ENCODE data around the gene KRTAP21-1.
"Not testable (repeated sequence)": the region's sequence is repeated elsewhere in the genome, so short reads cannot be mapped to it uniquely, and the experiment has no call there.

Gene KRTAP21-1

DNA sequence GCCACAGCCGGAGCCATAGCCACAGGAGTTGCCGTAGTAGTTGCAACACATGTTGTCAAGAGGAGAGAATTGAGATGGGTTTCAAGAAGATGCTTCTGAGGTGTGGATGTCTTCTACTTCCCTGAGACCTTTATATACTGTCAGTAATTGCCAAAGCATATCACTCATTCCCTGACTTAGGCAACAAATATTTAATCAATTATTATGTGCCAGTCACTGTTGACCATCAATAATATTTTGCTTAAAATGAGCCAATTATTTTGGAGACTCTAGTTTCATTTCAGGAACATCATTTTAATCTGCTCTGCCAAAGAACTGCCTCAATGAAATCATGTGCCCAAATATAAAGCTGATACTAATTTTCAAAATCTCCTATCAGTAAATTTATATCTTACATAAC lies at the start of gene KRTAP21-1:
Gene KRTAP21-1 (minus strand): TSS at position 101 of the 400 bp plus-strand sequence. CDS start 50 bp downstream, at position 51.
- DNase-seq (ENCODE audit: low read depth, low spot score); H3K27me3 ChIP-seq (ENCODE audit: insufficient read depth, insufficient read length); H3K9me3 ChIP-seq (ENCODE audit: insufficient read depth, low read length); H3K36me3 ChIP-seq (ENCODE audit: insufficient read depth, insufficient read length, low read length); H3K4me1 ChIP-seq (ENCODE audit: insufficient read depth, insufficient read length); H3K4me3 ChIP-seq (ENCODE audit: insufficient read length, low read depth); H3K9ac ChIP-seq (ENCODE audit: insufficient read length, low read depth): not testable (repeated sequence)

DNA sequence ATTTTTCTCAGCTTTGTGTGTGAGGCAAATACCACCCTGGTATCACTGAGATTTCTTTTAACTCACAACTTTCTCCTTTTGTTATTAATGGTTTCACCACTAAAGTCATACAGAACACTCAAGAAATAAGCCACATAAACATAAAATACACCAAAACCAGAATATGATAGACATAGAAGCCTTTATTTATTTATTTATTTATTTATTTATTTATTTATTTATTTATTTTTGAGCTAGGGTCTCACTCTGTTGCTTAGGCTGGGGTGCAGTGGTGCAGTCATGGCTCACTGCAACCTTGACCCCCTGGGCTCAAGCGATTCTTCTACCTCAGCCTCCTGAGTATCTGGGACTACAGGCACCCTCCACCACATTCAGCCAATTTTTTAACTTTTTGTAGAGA lies 45.4 kb upstream of the KRTAP21-1 start:
- no peak overlapping the region for H3K9ac ChIP-seq (ENCODE audit: insufficient read length, low read depth)
- no peaks in the 10 kb centered on the region for H3K36me3 ChIP-seq (ENCODE audit: insufficient read depth, insufficient read length, low read length)
- H3K4me1 ChIP-seq (ENCODE audit: insufficient read depth, insufficient read length) = no peaks in the 10 kb centered on the region
- no peak for DNase-seq (ENCODE audit: low read depth, low spot score)
- H3K27me3 ChIP-seq (ENCODE audit: insufficient read depth, insufficient read length) = no peaks in the 10 kb centered on the region
- no peak for TF ChIP-seq SUZ12 (IDR thresholded peaks at IDR 0.05; ENCODE audit: extremely low read depth, insufficient read depth, insufficient read length)
- H3K4me3 ChIP-seq (ENCODE audit: insufficient read length, low read depth) = no peak overlapping the region
- H3K9me3 ChIP-seq (ENCODE audit: insufficient read depth, low read length) = no peaks in the 10 kb centered on the region

GRCh38 chr21:30793581-30794314 lies 38.5 kb upstream of the KRTAP21-1 start:
- H3K4me3 ChIP-seq (ENCODE audit: insufficient read length, low read depth) = no peak overlapping the region
- no peak for TF ChIP-seq ZNF274 (IDR thresholded peaks at IDR 0.05; ENCODE audit: low read depth, low read length)
- no peak for TF ChIP-seq SUZ12 (IDR thresholded peaks at IDR 0.05; ENCODE audit: extremely low read depth, insufficient read depth, insufficient read length)
- no peaks in the 10 kb centered on the region for H3K4me1 ChIP-seq (ENCODE audit: insufficient read depth, insufficient read length)
- H3K27me3 ChIP-seq (ENCODE audit: insufficient read depth, insufficient read length) = no peaks in the 10 kb centered on the region
- DNase-seq (ENCODE audit: low read depth, low spot score) = no peak
- H3K36me3 ChIP-seq (ENCODE audit: insufficient read depth, insufficient read length, low read length) = no peaks in the 10 kb centered on the region
- H3K9me3 ChIP-seq (ENCODE audit: insufficient read depth, low read length) = no peaks in the 10 kb centered on the region
- no peak overlapping the region for H3K9ac ChIP-seq (ENCODE audit: insufficient read length, low read depth)

DNA sequence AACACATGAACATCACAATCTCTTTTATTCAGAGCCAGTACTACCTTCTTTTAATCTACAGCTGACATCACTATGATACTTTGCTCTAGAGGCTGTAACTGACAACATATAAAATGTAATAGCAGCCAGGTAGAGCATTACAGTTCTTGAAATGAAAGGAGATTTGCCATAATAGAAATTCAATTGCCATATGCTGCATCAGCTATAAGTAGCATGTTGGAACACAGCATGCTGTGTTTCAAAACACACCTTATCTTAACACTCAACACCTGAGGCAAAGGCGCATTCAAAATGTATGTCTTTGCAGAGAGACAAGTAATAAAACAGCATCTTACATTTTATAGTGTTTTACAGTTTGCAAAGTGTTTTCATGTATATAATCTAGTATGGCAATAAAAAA lies 24.0 kb upstream of the KRTAP21-1 start:
- H3K4me3 ChIP-seq (ENCODE audit: insufficient read length, low read depth) = no peak overlapping the region
- DNase-seq (ENCODE audit: low read depth, low spot score) = no peak
- H3K9ac ChIP-seq (ENCODE audit: insufficient read length, low read depth) = no peak overlapping the region
- no peaks in the 10 kb centered on the region for H3K9me3 ChIP-seq (ENCODE audit: insufficient read depth, low read length)
- no peaks in the 10 kb centered on the region for H3K27me3 ChIP-seq (ENCODE audit: insufficient read depth, insufficient read length)
- H3K36me3 ChIP-seq (ENCODE audit: insufficient read depth, insufficient read length, low read length) = no peaks in the 10 kb centered on the region
- TF ChIP-seq YY1 (IDR thresholded peaks at IDR 0.05; ENCODE audit: insufficient read depth, insufficient read length) = no peak
- no peak for TF ChIP-seq ZNF274 (IDR thresholded peaks at IDR 0.05; ENCODE audit: low read depth, low read length)
- no peak for TF ChIP-seq SUZ12 (IDR thresholded peaks at IDR 0.05; ENCODE audit: extremely low read depth, insufficient read depth, insufficient read length)
- no peaks in the 10 kb centered on the region for H3K4me1 ChIP-seq (ENCODE audit: insufficient read depth, insufficient read length)

GRCh38 chr21:30769724-30770431 lies 14.7 kb upstream of the KRTAP21-1 start:
- H3K4me1 ChIP-seq (ENCODE audit: insufficient read depth, insufficient read length) = no peaks in the 10 kb centered on the region
- no peak for DNase-seq (ENCODE audit: low read depth, low spot score)
- H3K27me3 ChIP-seq (ENCODE audit: insufficient read depth, insufficient read length) = no peaks in the 10 kb centered on the region
- no peak overlapping the region for H3K9ac ChIP-seq (ENCODE audit: insufficient read length, low read depth)
- H3K4me3 ChIP-seq (ENCODE audit: insufficient read length, low read depth) = no peak overlapping the region
- no peaks in the 10 kb centered on the region for H3K36me3 ChIP-seq (ENCODE audit: insufficient read depth, insufficient read length, low read length)
- TF ChIP-seq YY1 (IDR thresholded peaks at IDR 0.05; ENCODE audit: insufficient read depth, insufficient read length) (no peak), ZNF274 (IDR thresholded peaks at IDR 0.05; ENCODE audit: low read depth, low read length) (no peak), SUZ12 (IDR thresholded peaks at IDR 0.05; ENCODE audit: extremely low read depth, insufficient read depth, insufficient read length) (no peak)
- H3K9me3 ChIP-seq (ENCODE audit: insufficient read depth, low read length) = no peaks in the 10 kb centered on the region

DNA sequence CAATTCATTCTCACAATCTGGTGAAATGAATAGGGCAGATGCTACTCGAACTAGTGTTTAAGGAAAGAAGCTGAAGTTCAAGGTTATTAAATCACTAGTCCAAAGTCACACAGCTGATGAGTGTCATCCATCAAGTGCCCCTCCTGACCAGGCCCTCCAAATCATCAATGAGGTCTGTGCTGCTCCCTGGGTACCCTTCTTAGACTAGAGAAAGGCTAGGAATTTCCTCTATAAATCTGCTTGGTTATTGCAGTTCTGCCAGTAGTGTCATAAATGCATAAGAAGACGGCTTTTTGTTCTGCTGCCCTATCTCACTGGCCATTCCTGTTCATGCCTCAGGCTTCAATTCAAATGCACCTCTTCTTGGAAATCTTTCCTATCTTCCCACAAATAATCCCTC lies 5.5 kb upstream of the KRTAP21-1 start:
- DNase-seq (ENCODE audit: low read depth, low spot score) = no peak
- Histone ChIP-seq H3K4me1 (ENCODE audit: insufficient read depth, insufficient read length) (no peaks in the 10 kb centered on the region), H3K9ac (ENCODE audit: insufficient read length, low read depth) (no peak overlapping the region), H3K9me3 (ENCODE audit: insufficient read depth, low read length) (no peaks in the 10 kb centered on the region), H3K27me3 (ENCODE audit: insufficient read depth, insufficient read length) (no peaks in the 10 kb centered on the region), H3K4me3 (ENCODE audit: insufficient read length, low read depth) (no peak overlapping the region), H3K36me3 (ENCODE audit: insufficient read depth, insufficient read length, low read length) (no peaks in the 10 kb centered on the region)
- TF ChIP-seq YY1 (IDR thresholded peaks at IDR 0.05; ENCODE audit: insufficient read depth, insufficient read length) (no peak), ZNF274 (IDR thresholded peaks at IDR 0.05; ENCODE audit: low read depth, low read length) (no peak), SUZ12 (IDR thresholded peaks at IDR 0.05; ENCODE audit: extremely low read depth, insufficient read depth, insufficient read length) (no peak)

DNA sequence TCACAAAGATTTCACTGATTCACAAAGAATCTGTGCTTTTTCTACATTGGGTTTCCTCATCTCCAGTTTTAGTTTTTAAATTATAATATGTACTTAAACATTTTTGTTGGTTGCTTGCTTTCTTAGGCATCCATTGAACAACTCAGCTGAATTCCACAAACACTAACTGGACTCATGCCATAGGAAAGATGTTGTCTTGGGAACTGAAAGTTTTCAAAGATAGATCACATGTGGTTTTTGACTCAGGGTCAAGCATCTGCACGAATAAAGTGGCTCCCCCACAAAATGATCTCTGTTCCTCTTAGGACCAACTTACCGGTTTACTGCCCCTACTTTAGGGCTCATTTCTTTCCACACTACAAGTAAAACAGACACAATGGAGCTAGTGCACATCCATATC lies 3.1 kb upstream of the KRTAP21-1 start:
- Histone ChIP-seq H3K9ac (ENCODE audit: insufficient read length, low read depth) (no peak overlapping the region), H3K27me3 (ENCODE audit: insufficient read depth, insufficient read length) (no peaks in the 10 kb centered on the region), H3K4me3 (ENCODE audit: insufficient read length, low read depth) (no peak overlapping the region), H3K4me1 (ENCODE audit: insufficient read depth, insufficient read length) (no peaks in the 10 kb centered on the region), H3K36me3 (ENCODE audit: insufficient read depth, insufficient read length, low read length) (no peaks in the 10 kb centered on the region), H3K9me3 (ENCODE audit: insufficient read depth, low read length) (no peaks in the 10 kb centered on the region)
- DNase-seq (ENCODE audit: low read depth, low spot score) = no peak
- TF ChIP-seq SUZ12 (IDR thresholded peaks at IDR 0.05; ENCODE audit: extremely low read depth, insufficient read depth, insufficient read length) = no peak
- no peak for TF ChIP-seq ZNF274 (IDR thresholded peaks at IDR 0.05; ENCODE audit: low read depth, low read length)
- no peak for TF ChIP-seq YY1 (IDR thresholded peaks at IDR 0.05; ENCODE audit: insufficient read depth, insufficient read length)
